ENCODE measurements around the gene CDHR3. TPM values are rescaled to one million over a fixed set of nuclear protein-coding genes. Genes with fewer than 3 reads are reported as not detected.

Gene CDHR3
- total and polyA plus RNA-seq, 9 of the 15 experiments (the other 6 are each of a cell fraction or from before 2014, with no cell fraction given) = 0.03 to 0.66 (median 0.24) TPM; not detected in 1

GRCh38 chr7:106009503-106010226, 46.6 kb downstream of the CDHR3 start:
- H4K20me1 ChIP-seq (replicated peaks; ENCODE audit: control insufficient read depth, insufficient read depth, low read length) = no peaks in the 10 kb centered on the region
- H3K4me3 ChIP-seq = no peak overlapping the region
- DNase-seq (ENCODE audit: extremely low read depth in 1 of 4, low spot score in 3 of 4) (peak; percentile 86 to 98 (median 94)), ATAC-seq (peak; percentile 100), FAIRE-seq (peak; percentile 15)
- H2AFZ ChIP-seq (ENCODE audit: low read depth, low read length) = peak overlapping the region; percentile 49; the same call in 1 of the 2 replicates
- H3K9me3 ChIP-seq (replicated peaks; ENCODE audit: control insufficient read depth, insufficient read depth, low read depth, low read length) = 0 out of 2 replicates have a peak, but pooled peaks cover 2% of the 10 kb centered on the region
- H3K79me2 ChIP-seq (ENCODE audit: control insufficient read depth, insufficient read depth, low read length) = no peaks in the 10 kb centered on the region
- 0 out of 4 replicates have a peak overlapping the region, but pooled peaks of 1 of the 2 experiments have one; percentile 4 for H3K9ac ChIP-seq (ENCODE audit: insufficient read depth in 1 of 2, low read depth in 2 of 2, low read length in 2 of 2)
- no TSS peak for BruUV-seq (replicated peaks)
- in situ Hi-C loops (cut with MboI) = no loop called here
- H3K27ac ChIP-seq (ENCODE audit: extremely low read depth, low read depth, low read length) = no peak overlapping the region
- H3K4me1 ChIP-seq (replicated peaks in 1 of 2; ENCODE audit: control insufficient read depth in 2 of 2, insufficient read depth in 2 of 2, low read length in 2 of 2) = peaks cover 9 to 15% of the 10 kb centered on the region in 2 experiments; a peak in 4 of 5 replicates
- H3K27me3 ChIP-seq (ENCODE audit: control insufficient read depth in 2 of 2, insufficient read depth in 2 of 2, low read length in 2 of 2) = peaks cover 0 to 17% of the 10 kb centered on the region in 2 experiments; a peak in 1 of 5 replicates
- ChIA-PET POLR2A (interaction anchor here (0.6 kb wide), 1 partner anchor 1023 kb away, joined by 3 read pairs; no protein-coding TSS in a partner anchor), CTCF (ENCODE audit: low intra/inter-chr PET ratio) (interaction anchor here (0.6 to 3.1 kb wide), 7 partner anchors 33 to 855 kb away, joined by 3 to 17 read pairs (median 3); no protein-coding TSS in a partner anchor)
- intact Hi-C loops (cut with micrococcal nuclease) = loop anchor here (2.0 to 10.0 kb wide), 3 partner anchors 31 to 355 kb away; no protein-coding TSS in a partner anchor
- 9% methylated on average over 29 of the region's 29 CpGs for WGBS (ENCODE audit: insufficient coverage, low coverage, missing lambda C conversion rate)
- 0 out of 2 replicates have a peak overlapping the region, but pooled peaks have one; percentile 9 for H3K4me2 ChIP-seq (ENCODE audit: insufficient read depth, low read length)
- no peaks in the 10 kb centered on the region for H3K36me3 ChIP-seq (ENCODE audit: control insufficient read depth, insufficient read depth, low read length)
- H3K9me1 ChIP-seq (ENCODE audit: control insufficient read depth, insufficient read depth, low read length) = no peaks in the 10 kb centered on the region
- 0 out of 2 replicates have a peak, but pooled peaks have one; percentile 62 for TF ChIP-seq JUN (IDR thresholded peaks at IDR 0.05; ENCODE audit: borderline replicate concordance, low read depth, low read length)
- TF ChIP-seq JUN (CRISPR knock-in tag; IDR thresholded peaks at IDR 0.05; ENCODE audit: borderline replicate concordance) = no peak
- TF ChIP-seq BHLHE40 (IDR thresholded peaks at IDR 0.05; ENCODE audit: low read length) = peak; percentile 96
- no peak for TF ChIP-seq COPS2 (conservative IDR thresholded peaks at IDR 0.05)
- peak; percentile 83 for TF ChIP-seq USF2 (CRISPR knock-in tag; IDR thresholded peaks at IDR 0.05)
- no peak for TF ChIP-seq ZNF551 (CRISPR knock-in tag; IDR thresholded peaks at IDR 0.05)
- TF ChIP-seq CBFB (CRISPR knock-in tag; IDR thresholded peaks at IDR 0.05) = 0 out of 2 replicates have a peak, but pooled peaks have one; percentile 15
- peak; percentile 87 for TF ChIP-seq CTBP1 (IDR thresholded peaks at IDR 0.05; ENCODE audit: borderline replicate concordance)
- TF ChIP-seq ETS1 (conservative IDR thresholded peaks at IDR 0.05; ENCODE audit: control insufficient read depth, low read depth, low read length) = 0 out of 2 replicates have a peak, but pooled peaks have one; percentile 14
- 0 out of 2 replicates have a peak, but pooled peaks have one; percentile 23 for TF ChIP-seq HDGF (IDR thresholded peaks at IDR 0.05)
- TF ChIP-seq MAX (CRISPR knock-in tag; IDR thresholded peaks at IDR 0.05) = peak; percentile 81
- peak; percentile 49; the same call in 1 of the 2 replicates for TF ChIP-seq MTA3 (IDR thresholded peaks at IDR 0.05; ENCODE audit: borderline replicate concordance)
- TF ChIP-seq ATF7 (IDR thresholded peaks at IDR 0.05) = peak; percentile 82
- 0 out of 2 replicates have a peak, but pooled peaks have one; percentile 2 for TF ChIP-seq ZSCAN32 (CRISPR knock-in tag; IDR thresholded peaks at IDR 0.05)
- TF ChIP-seq HMGXB4 (CRISPR knock-in tag; IDR thresholded peaks at IDR 0.05) = 0 out of 2 replicates have a peak, but pooled peaks have one; percentile 39

All from K562 (cell line).